T-helper 9 cell (primary cell): ENCODE measurements around the gene TARS1.

Experiments used
- DNase-seq: peaks from one replicate; pipeline ENCODE4 v3.0.0-alpha.2; 2020

TARS1 gene

GRCh38 chr5:33439905-33440481, 772 bp upstream of the TARS1 start:
- no peak for DNase-seq

- no peak for DNase-seq
Measured at GRCh38 chr5:33441241-33442177, 744 bp downstream of the TARS1 start.

- no peak for DNase-seq
Measured at GRCh38 chr5:33444542-33444941, 3.8 kb downstream of the TARS1 start.

GRCh38 chr5:33445798-33446197, 5.0 kb downstream of the TARS1 start:
- no peak for DNase-seq

- DNase-seq = no peak
Measured at GRCh38 chr5:33448118-33448517, 7.4 kb downstream of the TARS1 start.

GRCh38 chr5:33457126-33457525, 16.4 kb downstream of the TARS1 start:
- no peak for DNase-seq

GRCh38 chr5:33457817-33458216, 17.1 kb downstream of the TARS1 start:
- DNase-seq = no peak

- no peak for DNase-seq
Measured at GRCh38 chr5:33460210-33460609, 19.4 kb downstream of the TARS1 start.

GRCh38 chr5:33462456-33462855, 21.7 kb downstream of the TARS1 start:
- DNase-seq = no peak

- no peak for DNase-seq
Measured at GRCh38 chr5:33465120-33465519, 24.4 kb downstream of the TARS1 start.

GRCh38 chr5:33468775-33469435, 28.1 kb downstream of the TARS1 start:
- no peak for DNase-seq

- DNase-seq = no peak
Measured at GRCh38 chr5:33470544-33470943, 29.8 kb downstream of the TARS1 start.

- no peak for DNase-seq
Measured at GRCh38 chr5:33472805-33473409, 32.1 kb downstream of the TARS1 start.

- DNase-seq = no peak
Measured at GRCh38 chr5:33474004-33474403, 33.2 kb downstream of the TARS1 start.

GRCh38 chr5:33474931-33475499, 34.2 kb downstream of the TARS1 start:
- DNase-seq = no peak

- no peak for DNase-seq
Measured at GRCh38 chr5:33475706-33476105, 34.9 kb downstream of the TARS1 start.

- no peak for DNase-seq
Measured at GRCh38 chr5:33476992-33477391, 36.2 kb downstream of the TARS1 start.

- DNase-seq = no peak
Measured at GRCh38 chr5:33477816-33478215, 37.1 kb downstream of the TARS1 start.

GRCh38 chr5:33479311-33479710, 38.5 kb downstream of the TARS1 start:
- DNase-seq = no peak

- no peak for DNase-seq
Measured at GRCh38 chr5:33480876-33481275, 40.1 kb downstream of the TARS1 start.

- DNase-seq = no peak
Measured at GRCh38 chr5:33482335-33482734, 41.6 kb downstream of the TARS1 start.

GRCh38 chr5:33487236-33487635, 46.5 kb downstream of the TARS1 start:
- no peak for DNase-seq
